ENCODE results near the gene PPP6R1.

DNA sequence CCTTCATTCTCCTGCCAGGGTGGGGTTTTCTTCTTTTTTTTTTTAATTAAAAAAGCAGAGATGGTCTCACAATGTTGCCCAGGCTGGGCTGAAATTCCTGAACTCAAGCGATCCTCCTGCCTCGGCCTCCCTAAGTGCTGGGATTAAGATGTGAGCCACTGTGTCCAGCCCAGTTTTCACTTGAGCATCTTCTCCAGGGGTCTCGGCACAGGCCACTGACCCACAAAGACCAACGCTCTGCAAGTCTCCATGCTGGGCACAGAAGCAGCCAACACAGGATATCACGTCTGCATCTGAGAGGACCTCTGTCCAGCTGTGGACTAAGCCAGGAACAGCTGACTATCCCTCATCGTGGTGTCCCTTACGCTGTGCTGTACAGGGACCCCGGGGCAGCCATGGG lies 20.8 kb downstream of the PPP6R1 start:
- no peak for TF ChIP-seq POLR2A (IDR thresholded peaks at IDR 0.05)
- TF ChIP-seq, protein P1, sequence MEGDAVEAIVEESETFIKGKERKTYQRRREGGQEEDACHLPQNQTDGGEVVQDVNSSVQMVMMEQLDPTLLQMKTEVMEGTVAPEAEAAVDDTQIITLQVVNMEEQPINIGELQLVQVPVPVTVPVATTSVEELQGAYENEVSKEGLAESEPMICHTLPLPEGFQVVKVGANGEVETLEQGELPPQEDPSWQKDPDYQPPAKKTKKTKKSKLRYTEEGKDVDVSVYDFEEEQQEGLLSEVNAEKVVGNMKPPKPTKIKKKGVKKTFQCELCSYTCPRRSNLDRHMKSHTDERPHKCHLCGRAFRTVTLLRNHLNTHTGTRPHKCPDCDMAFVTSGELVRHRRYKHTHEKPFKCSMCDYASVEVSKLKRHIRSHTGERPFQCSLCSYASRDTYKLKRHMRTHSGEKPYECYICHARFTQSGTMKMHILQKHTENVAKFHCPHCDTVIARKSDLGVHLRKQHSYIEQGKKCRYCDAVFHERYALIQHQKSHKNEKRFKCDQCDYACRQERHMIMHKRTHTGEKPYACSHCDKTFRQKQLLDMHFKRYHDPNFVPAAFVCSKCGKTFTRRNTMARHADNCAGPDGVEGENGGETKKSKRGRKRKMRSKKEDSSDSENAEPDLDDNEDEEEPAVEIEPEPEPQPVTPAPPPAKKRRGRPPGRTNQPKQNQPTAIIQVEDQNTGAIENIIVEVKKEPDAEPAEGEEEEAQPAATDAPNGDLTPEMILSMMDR (IDR thresholded peaks at IDR 0.05): no peak
